Iris pigment epithelial cell (primary cell): Measurements from ENCODE around the gene SIAH2.
"Not testable (repeated sequence)": the region's sequence is repeated elsewhere in the genome, so short reads cannot be mapped to it uniquely, and the experiment has no call there.

Experiments used
- DNase-seq: peaks from one replicate; pipeline ENCODE4 v3.0.0-alpha.2; 2011; ENCODE audit warnings: low read depth

Gene SIAH2, protein sequence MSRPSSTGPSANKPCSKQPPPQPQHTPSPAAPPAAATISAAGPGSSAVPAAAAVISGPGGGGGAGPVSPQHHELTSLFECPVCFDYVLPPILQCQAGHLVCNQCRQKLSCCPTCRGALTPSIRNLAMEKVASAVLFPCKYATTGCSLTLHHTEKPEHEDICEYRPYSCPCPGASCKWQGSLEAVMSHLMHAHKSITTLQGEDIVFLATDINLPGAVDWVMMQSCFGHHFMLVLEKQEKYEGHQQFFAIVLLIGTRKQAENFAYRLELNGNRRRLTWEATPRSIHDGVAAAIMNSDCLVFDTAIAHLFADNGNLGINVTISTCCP

GRCh38 chr3:150763122-150763840 is at the start of gene SIAH2:
Gene SIAH2, minus strand, starts transcription at chr3:150763169. Its CDS starts 320 bp downstream, at chr3:150762849.
- peak; percentile 95 for DNase-seq

DNA sequence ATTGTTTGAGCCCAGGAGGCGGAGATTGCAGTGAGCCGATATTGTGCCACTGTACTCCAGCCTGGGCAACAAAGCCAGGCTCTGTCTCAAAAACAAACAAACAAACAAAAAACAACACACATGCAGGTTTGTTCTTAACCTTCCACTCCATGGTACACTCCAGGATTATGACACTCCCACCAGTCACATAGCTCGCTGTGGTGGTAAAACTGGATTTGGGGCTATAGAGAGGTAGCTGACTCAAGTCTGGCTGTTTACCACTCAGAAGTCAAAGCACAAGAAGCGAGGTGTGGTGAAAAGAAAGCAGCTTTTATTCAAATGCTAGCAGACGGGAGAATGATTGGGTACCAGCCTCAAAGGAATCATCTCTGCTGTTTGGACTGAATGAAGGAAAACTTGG is 49.0 kb upstream of the SIAH2 start:
- DNase-seq, result no peak

DNA sequence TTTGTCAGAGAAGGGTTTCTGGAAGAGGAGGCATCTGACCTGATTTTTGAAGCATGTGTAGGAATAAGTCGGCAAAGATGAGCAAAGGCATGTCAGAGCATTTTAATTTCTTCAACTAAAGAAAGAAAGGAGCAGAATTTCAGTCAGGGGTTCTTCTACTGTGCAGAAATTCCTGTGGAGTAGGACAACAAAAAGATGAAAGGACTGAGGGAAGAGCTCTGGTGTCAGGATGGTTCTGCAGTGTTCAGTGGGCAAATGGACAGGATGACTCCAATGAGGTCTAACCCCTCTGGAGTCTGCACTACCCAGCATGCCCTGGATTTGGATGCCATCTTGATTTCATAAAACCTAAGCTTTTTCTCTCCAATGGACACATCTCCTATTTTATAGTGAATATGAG is 47.7 kb upstream of the SIAH2 start:
- DNase-seq, result no peak

DNA sequence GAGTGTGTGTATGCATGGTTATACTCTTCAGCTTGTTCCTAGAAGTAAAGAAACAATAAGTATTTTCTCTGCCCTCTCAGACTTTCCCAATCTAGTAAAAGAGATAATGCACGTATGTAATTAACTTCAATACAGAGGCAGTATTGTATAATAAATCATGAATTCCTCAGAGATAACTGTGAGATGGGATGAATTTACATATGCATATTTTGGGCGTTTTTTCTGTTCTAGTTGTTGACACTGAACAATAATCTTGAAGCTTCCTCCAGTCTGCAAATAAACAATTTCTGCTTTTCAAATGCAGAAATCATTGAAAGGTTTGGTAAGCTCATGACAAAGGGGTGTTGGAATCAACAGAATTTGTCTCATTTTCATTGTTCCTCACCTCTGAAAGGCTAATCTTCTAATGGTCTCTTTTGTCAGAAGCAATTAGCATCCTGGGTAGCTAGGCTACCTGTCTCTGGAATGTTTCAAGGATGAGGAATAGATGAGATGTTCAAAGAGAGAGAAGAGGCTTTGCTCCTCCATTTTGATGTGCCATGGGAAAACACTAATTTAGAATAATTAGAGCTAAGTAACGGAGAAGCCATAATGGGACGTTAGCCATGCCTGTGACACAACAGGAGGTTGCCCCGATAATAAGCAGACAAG is 43.3 kb upstream of the SIAH2 start:
- DNase-seq, result no peak

- DNase-seq, result no peak
Measured at GRCh38 chr3:150805354-150805753, 42.4 kb upstream of the SIAH2 start.

GRCh38 chr3:150803440-150803985 is 40.5 kb upstream of the SIAH2 start:
- DNase-seq, result no peak

DNA sequence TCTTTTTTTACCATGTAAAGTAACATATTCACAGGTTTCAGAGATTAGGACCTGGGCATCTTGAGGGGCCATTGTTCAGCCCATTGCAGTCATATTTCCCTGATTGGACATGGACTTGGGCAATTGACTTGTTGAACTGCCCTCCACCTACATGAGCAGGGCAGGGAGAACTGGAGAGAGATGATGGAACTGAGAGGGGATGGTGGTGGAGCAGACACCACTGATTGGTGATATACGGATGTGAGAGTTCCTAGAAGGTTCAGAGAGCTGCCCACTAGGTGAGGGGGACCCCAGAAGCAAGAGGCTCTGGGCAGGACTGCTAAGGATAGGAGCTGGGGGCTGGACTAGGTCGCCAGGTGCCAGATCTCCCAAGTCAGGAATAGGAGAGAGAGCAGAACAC is 37.8 kb upstream of the SIAH2 start:
- no peak for DNase-seq

GRCh38 chr3:150798122-150798618 is 35.2 kb upstream of the SIAH2 start:
- peak; percentile 5 for DNase-seq

DNA sequence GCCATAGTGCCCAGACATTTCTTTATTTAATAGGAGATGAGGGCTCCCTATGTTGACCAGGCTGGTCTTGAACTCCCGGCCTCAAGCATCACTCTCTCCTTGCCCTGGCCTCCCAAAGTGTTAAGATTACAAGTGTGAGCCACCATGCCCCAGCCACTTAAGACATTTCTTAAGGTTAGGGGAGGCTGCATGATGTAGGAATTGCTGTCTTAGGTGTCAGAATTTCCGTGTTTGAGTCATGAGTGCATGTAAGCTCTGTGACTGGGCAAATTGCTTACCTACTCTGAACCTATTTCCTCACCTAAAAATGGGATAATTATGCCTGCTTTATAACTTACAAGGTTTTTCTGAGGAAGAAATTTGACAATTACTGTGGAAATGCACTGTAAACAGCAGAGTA is 34.2 kb upstream of the SIAH2 start:
- peak; percentile 8 for DNase-seq

DNA sequence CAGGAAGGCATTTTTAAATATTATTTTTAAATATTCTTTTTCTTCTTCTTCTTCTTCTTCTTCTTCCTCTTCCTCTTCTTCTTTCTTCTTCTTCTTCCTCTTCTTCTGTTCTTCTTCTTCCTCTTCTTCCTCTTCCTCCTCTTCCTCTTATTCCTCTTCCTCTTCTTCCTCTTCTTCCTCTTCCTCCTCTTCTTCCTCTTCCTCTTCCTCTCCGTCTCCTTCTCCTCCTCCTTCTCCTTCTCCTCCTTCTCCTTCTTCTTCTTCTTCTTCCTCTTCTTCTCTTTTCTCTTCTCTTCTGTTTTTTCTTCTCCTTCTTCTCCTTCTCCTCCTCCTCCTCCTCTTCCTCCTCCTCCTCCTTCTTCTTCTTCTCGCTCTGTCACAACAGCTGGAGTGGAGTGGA is 33.6 kb upstream of the SIAH2 start:
- DNase-seq, result not testable (repeated sequence)

DNA sequence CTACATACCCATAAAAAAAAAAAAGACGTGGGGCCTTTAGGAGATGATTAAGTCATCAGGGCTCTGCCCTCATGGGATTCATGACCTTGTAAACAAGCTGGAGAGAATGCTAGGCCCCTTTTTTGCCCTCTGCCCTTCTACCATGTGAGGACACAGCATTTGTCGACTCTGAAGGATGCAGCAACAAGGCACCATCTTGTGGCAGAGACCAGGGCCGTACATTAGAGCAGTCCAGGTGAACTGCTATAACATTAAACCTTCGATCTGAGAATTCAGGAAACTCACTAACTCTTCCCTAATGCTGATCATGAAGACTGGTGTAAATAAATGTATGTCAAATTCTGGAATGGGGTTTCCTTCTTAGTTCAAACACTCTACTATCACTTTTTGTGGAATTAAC is 30.7 kb upstream of the SIAH2 start:
- DNase-seq, result no peak

DNA sequence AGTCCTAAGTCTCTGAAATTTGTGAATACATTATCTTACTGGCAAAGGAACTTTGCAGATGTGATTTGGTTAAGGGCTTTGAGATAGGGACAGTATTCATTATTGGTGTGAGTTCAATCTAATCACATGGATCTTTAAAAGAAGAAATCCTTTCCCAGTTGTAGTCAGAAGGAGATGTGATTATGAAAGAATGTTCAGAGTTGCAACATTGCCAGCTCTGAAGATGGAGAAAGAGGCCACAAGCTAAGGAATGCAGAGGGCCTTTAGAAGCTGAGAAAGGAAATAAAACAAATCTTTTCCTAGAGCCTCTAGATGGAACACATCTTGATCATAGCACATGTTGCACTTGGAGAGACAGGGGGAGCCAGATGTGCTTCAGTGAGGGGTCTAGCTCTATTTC is 27.7 kb upstream of the SIAH2 start:
- DNase-seq, result no peak

- no peak for DNase-seq
Measured at GRCh38 chr3:150789451-150789850, 26.5 kb upstream of the SIAH2 start.

DNA sequence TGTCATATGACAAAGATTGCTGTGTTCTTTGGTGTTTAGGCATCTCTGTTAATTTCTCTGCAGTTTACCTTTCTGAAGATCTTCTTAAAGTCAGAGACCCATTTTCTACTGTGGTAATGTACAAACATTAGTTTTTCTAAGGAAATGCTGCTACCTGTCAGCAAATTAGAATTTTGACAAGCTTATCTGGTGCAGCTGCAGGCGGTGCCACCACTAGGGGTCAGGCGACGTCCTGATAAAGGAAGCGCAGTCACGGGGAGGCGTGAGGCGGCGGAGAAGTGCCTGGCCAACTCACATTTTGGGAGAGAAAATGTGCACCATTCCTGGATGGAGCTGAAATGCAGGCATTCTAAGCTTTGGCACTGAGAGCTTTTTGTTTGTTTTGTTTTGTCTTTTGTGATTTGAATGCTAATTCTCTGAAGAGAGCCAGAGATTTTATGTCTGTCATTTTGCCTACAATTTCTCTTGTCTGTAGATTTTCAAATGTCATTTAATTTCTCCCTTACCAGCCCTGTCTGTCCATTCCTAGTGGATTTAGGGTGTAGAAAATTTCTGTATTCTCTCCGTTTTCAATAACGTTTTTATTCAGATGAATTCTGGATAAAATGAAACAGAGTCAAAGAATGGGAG is 24.9 kb upstream of the SIAH2 start:
- peak; percentile 74 for DNase-seq

- no peak for DNase-seq
Measured at GRCh38 chr3:150786791-150787190, 23.8 kb upstream of the SIAH2 start.

DNA sequence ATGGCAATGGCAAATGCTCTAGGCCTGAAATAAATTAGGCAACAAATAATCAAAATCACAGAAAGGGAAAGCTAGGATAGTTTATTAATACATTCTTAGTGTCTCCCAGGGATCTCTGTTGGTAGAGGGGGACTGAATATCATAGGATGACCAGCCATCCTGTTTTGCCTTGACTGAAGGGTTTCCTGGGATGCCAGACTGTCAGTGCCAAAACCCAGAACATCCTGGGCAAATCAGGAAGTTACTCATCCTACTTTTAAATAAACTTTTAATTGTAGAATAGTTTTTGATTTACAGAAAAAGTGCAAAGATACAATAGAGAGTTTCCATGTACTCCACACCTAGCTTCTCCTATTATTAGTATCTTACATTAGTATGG is 21.8 kb upstream of the SIAH2 start:
- DNase-seq, result no peak

- peak; percentile 33 for DNase-seq
Measured at GRCh38 chr3:150783920-150784746, 21.2 kb upstream of the SIAH2 start.

GRCh38 chr3:150783316-150783715 is 20.3 kb upstream of the SIAH2 start:
- peak; percentile 61 for DNase-seq

DNA sequence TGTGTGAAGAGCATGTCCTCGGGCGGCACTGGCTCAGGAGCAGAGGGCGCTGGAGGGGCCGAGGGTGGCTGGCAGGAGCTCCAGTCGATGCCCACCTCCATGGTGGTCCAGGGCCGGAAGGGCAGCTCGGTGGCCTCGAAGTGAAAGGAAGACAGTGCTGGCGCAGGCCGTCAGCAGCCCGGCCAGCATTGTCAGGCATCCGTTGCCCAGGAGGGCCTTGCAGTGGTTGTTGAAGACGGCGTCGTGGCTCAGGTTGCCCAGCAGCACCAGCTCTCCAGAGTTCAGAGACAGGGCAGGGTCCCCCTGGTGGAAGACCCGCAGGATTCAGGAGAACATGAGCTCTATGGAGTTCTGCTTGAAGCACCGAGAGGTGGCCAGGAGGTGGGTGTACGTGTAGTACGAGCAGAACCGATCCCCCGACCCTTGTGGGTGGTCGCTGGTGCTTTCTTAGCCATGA is 16.5 kb upstream of the SIAH2 start:
- DNase-seq, result no peak

GRCh38 chr3:150778793-150779401 is 15.9 kb upstream of the SIAH2 start:
- no peak for DNase-seq
